HG03175 (cell line): Measurements from ENCODE around the gene ACTMAP.

ENCODE experiments used
- ATAC-seq: cut with Tn5 transposase; IDR thresholded peaks from one replicate; pipeline ENCODE4 v1.9.1; 2021; ENCODE audit warnings: mild to moderate bottlenecking, moderate library complexity; ENCODE audit not compliant: unreplicated experiment

The ACTMAP gene

GRCh38 chr19:40721936-40722661 is 28.2 kb downstream of the ACTMAP start:
- ATAC-seq = no peak

DNA sequence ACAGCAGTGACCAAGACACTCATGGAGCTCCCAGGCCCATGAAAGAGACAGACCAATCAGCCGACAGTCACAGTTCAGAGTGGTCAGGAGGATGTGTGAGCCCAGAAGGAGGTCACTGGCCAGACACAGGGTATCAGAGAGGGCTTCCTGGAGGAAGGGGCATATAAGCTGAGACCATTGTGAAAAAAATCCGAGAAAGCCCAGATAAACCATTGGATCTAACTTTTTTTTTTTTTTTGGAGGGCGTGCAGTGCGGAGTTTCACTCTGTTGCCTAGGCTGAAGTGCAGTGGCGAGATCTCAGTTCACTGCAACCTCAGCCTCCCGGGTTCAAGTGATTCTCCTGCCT is 29.2 kb downstream of the ACTMAP start:
- ATAC-seq = no peak

DNA sequence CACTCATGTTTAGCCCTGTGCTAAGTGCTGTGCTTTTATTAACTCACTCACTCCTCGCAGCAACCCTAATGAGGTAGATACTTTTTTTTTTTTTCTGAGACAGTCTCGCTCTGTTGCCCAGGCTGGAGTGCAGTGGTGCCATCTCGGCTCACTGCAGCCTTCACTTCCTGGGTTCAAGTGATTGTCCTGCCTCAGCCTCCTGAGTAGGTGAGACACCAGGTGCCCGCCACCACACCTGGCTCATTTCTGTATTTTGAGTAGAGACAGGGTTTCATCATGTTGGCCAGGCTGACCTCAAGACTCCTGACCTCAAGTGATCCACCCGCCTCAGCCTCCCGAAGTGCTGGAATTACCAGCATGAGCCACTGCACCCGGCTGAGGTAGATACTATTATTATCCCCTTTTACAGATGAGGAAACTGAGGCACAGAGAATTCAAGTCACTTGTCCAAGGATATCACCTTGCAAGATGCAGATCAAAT is 30.8 kb downstream of the ACTMAP start:
- no peak for ATAC-seq

DNA sequence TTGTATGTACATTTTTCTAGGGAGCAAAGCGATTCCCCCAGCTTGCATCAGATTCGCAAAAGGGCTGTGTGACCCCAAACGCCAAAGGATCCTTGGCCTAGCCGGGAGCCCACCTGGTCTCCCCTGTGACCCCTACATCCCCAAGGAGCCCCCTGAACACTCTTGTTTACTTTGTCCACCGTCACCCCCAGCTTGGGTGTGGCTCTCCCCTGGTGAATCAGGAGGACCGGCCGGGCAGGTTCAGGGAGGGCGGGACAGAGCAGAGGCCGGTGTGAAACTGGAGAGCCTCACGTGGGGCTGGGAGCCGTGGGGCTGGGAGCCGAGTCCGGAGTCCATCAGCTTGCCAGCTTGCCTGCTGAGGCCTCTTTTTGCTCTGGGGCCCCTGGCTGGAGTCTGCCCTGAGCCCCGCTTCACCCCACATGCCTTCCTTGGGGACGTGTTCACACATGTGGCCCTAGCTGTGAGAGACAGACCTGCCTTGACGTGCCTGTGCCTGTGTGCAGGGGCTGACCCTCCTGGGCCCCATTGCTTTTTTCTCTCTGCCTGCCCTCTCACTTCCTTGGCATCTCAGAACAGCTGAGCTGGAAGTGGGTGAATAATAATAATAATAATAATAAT is 31.4 kb downstream of the ACTMAP start:
- ATAC-seq = no peak

GRCh38 chr19:40717880-40718773 is 32.1 kb downstream of the ACTMAP start:
- no peak for ATAC-seq

GRCh38 chr19:40717325-40717879 is 32.9 kb downstream of the ACTMAP start:
- ATAC-seq = no peak

GRCh38 chr19:40716482-40717324 is 33.6 kb downstream of the ACTMAP start, which contains the start of the genes COQ8B and ITPKC:
TSS of gene COQ8B (minus strand) at chr19:40716886. CDS start at chr19:40714632, 2,254 bp downstream.
TSS of gene ITPKC (plus strand) at chr19:40717112. CDS start at chr19:40717136, 24 bp downstream.
- ATAC-seq = peak; percentile 69

GRCh38 chr19:40716031-40716481 is 34.2 kb downstream of the ACTMAP start:
- no peak for ATAC-seq

GRCh38 chr19:40714441-40715299 is 35.6 kb downstream of the ACTMAP start:
- peak; percentile 64 for ATAC-seq

DNA sequence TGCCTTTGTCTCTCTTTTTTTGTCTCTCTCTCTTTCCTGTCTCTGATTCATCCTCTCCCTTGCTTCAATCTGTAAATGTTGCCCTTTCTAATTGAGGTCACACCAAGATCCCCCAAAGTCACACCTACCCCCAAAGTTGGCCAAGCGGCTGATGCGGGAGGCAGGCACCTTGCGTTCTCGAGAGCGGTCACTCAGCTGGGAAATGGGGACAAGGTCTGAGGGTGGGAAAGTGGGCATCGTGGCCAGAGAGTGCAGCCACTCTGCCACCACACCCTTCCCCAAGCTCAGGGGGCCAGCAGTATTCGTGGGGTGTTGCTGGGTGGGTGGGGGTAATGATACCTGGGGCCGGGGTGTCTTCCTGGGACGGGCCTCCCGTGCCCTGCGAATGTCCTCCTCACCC is 36.3 kb downstream of the ACTMAP start:
- no peak for ATAC-seq

DNA sequence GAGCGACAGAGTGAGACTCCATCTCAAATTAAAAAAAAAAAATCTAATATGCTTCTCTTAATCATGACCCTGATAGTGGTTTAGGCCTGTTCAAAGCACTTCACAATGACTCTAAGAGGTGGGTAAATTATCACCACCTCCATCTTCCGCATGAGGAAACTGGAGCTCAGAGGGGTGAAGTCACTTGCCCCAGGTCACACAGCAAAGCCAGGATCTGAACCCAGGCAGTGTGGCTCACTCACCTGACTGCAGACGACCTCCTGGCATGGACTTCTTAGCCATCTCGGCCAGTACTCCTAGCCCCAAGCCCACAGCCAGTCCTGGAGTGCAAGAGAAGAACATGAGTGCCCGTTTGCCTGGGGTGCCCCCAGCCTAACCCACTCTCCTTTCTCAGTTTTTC is 40.5 kb downstream of the ACTMAP start:
- ATAC-seq = no peak

DNA sequence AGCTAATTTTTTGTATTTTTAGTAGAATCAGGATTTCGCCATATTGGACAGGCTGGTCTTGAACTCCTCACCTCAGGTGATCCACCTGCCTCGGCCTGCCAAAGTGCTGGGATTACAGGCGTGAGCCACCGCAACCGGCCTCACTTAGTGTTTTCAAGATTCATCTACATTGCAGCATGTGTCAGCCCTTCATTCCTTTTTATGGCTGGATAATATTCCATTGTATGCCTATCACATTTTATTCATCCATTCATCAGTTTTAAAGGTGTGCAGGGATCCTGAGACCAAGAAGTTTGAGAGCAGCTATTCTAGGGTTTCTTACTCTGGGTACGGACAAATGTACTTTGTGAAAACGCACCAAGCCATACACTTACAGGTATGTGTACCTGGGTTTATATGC is 42.7 kb downstream of the ACTMAP start:
- ATAC-seq = no peak

GRCh38 chr19:40705950-40706619 is 44.2 kb downstream of the ACTMAP start:
- no peak for ATAC-seq

GRCh38 chr19:40705362-40705651 is 45.0 kb downstream of the ACTMAP start:
- no peak for ATAC-seq

DNA sequence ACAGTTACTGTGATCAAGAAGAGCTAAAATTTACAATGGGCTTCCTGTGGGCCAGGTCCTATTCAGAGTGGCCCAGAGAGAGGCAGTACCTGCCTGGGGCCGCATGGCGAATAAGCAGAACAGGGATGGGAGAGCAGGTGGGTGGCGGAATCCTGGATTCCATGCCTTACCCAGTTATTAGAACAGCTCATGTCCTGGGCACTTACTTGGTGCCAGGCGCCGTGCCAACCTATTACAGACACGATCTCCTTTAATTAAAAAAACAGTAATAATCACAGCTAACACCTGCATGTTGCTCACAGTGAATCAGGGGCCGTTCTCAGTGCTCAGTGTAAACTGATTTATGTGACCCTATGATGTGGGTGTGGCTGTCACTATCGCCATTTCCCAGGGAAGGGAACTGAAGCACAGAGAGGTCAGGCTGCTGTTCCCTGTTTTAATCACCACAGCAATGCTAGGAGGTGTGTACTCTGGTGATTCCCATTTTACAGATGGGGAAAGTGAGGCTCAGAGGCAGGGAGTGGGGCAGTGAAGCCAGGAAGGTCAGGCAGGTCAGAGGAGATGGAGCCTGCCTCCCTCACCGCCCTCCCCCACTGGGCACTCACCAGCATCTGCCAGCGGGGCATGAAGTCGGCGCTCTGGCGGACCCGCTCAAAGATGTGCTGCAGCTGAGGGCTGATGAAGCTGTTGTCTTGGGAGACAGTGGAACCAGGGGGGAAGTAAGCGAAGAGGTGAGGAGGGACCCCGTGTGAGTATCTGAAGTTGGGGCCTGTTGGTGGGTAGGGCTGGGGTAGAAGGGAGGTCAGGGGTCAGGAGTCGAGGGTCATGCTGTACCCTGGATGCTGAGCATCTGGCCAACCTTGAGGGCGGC is 45.6 kb downstream of the ACTMAP start:
- no peak for ATAC-seq

GRCh38 chr19:40703029-40703755 is 47.1 kb downstream of the ACTMAP start:
- ATAC-seq = no peak

GRCh38 chr19:40702337-40703012 is 47.8 kb downstream of the ACTMAP start:
- no peak for ATAC-seq
